Measurements from ENCODE around the gene UNC93A.
"Not testable (repeated sequence)": the region's sequence is repeated elsewhere in the genome, so short reads cannot be mapped to it uniquely, and the experiment has no call there.

Gene UNC93A

GRCh38 chr6:167345960-167346359 lies 54.8 kb downstream of the UNC93A start:
- DNase-seq: no peak

DNA sequence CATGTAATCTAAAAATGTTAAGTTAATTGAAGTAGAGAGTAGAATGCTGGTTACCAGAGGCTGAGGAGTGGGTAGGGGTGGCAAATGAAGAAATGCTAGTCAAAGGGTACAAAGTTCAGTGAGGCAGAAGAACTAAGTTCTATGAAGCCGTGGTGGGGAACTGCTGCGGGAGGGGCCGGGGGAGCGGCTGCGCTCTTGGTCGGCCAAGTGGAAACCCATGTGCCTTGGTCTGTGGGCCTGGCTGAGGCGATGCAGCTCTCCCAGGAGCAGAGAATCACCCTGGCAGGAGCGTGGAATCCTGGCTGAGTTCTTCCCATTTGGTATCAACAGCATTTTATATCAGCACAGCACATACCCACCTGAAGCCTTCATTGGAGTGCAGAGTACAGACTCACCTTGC lies 56.1 kb downstream of the UNC93A start:
- no peak for DNase-seq

- DNase-seq: no peak
Observed at GRCh38 chr6:167349631-167350274, 58.6 kb downstream of the UNC93A start.

DNA sequence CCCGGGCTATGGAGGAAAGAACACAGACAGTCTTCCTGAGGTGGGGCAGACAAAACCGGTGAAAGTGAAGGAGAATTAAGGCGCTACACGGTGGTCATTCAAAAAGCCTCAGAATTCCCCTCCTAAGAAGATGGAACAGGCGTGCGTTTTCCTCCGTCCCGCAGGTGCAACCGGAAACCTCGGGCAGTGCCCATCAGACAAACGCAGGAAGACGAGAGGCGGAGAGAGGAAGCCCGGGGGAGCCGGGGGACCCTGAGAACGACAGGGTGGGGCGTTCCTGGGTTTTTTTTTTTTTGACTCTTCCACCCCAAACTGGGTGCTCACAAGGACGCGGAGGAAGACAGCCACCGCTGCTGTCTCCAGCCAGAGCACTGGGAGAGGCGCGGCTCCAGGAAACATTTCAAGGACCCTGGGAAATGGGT lies 59.2 kb downstream of the UNC93A start:
- DNase-seq: no peak

DNA sequence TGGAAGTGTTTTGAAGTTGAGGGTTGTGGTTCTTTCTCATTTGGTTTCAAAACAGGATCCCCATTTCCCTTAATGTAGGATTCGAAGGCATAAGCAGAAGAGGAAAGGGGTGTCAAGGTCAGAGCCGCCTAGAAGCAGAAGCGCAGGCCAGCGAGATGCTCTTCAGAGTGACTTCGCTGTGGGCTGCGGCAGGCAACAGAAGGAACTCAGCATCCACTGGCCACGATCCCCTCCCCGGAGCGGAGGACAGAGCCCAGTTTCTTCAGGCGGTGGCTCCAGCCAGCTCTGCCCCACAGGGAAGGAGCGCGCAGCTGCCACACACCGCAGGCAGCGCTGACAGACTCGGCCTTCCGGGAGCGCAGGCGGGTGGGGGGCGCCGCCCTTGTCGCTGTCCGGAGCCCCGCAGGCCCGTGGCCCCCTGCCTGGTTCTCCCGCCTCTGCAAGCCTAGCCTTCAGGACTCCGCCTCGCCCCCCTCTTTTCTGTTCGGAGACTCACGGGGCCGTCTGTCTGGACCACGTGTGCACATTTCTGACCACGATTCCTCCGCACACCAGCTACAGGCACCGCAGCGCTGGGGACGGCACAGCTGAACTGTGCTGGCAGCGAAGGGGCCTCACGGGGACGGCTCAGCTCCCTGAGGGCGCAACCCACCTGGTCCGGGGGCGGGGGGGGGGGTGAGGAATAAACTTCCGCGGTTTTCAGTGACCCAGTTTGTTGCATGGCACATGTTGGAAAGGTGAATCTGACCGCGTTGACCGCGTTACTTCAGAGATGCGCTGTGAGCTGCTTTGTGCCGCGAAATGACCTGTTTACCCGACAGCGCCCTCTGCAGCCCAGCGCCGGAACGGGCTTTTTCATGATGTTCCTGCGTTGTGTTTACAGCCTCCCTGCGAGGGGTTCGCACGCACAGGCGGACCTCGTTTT lies 59.9 kb downstream of the UNC93A start:
- DNase-seq: no peak

- DNase-seq: no peak
Observed at GRCh38 chr6:167351656-167352345, 60.7 kb downstream of the UNC93A start.

GRCh38 chr6:167356874-167357273 lies 65.8 kb downstream of the UNC93A start:
- DNase-seq: no peak

GRCh38 chr6:167358394-167358793 lies 67.3 kb downstream of the UNC93A start:
- not testable (repeated sequence) for DNase-seq

DNA sequence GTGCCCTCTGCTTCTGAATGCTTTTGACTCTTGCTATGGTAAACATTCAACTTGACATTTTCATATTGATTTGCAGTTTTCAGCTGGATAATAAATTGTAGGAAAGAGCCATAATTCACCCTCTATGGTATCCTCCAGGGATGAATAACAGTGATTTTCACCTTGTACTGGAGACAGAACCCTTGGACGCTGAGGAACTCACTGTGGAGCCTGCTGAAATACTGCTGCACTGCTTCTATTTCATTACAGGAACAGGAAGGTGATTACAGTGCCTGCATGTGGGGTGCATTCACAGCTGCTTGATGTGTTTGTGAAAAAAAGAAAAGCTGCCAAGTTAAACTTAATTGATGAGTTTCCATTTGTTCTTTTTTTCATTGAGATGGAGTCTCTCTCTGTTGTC lies 70.1 kb downstream of the UNC93A start:
- DNase-seq: not testable (repeated sequence)

All from HCEC 1CT (cell line).